Stimulated activated CD8-positive, alpha-beta memory T cell treated with anti-CD3 and anti-CD28 coated beads, Interleukin-15, amount 100 ng/mL, for 48 hours (primary cell): ENCODE results near the gene CEND1.
A peak's percentile ranks its signal among the peaks of the same experiment; 100 is the strongest.

Experiments used
- DNase-seq, 2 donors: peaks; one replicate each; pipeline ENCODE4 v3.0.0-alpha.2; 2020; ENCODE audit warnings: low read depth in 2 of 2

CEND1 gene

DNA sequence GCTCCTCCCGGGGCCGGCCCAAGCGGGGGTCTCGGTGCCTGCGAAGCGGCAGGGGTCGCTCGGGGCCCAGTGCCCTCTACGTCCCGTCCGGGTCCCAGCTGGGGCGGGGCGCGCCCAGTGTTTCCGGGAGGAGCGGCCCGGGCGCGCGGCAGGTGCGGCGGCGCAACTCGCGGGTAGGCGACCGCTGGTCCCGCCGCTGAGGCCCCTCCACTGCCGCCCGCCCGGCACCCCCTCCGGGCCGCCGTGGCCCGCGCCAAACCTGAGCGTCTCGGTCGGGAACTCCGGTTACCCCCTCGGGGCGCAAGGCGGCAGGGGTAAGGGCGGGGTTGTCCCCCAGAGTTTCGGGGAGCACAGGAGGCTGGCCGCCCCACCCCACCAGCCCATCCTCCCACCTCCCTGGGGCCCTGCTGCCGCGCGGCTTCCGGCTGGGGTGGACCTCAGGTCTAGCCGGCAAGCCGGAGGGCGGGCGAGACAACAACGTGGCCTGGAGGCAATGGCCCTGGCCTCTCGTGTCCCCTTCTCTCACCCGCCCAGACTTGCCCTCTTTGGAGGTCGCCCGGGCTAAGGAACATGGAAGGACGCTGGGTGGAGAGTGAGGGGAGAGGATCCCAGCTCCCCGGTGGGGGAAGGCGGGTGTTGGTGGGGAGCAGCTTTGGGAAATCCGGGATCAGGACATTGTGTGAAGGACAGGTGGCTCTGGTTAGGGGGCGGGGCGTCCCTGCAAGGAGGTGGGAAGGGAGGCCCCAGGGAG, 37.4 kb upstream of the CEND1 start:
- DNase-seq: no peak

DNA sequence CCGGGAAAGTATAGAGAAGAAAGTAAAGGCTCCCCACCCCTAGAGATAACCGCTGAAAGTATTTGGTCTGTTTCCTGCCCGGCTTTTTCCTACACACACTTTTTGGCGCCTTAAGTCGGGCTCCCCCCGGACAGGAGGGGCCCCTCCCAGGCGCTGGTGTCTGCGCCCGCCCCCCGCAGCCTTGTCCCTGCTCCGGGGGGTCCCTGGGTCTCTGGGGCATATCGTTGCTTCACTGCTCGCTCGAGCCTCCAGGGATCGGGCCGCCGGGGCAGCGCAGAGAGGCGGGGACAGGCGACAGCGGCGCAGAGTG, 36.9 kb upstream of the CEND1 start:
- DNase-seq: no peak

- DNase-seq: no peak
Measured at GRCh38 chr11:826227-826621, 36.3 kb upstream of the CEND1 start.

DNA sequence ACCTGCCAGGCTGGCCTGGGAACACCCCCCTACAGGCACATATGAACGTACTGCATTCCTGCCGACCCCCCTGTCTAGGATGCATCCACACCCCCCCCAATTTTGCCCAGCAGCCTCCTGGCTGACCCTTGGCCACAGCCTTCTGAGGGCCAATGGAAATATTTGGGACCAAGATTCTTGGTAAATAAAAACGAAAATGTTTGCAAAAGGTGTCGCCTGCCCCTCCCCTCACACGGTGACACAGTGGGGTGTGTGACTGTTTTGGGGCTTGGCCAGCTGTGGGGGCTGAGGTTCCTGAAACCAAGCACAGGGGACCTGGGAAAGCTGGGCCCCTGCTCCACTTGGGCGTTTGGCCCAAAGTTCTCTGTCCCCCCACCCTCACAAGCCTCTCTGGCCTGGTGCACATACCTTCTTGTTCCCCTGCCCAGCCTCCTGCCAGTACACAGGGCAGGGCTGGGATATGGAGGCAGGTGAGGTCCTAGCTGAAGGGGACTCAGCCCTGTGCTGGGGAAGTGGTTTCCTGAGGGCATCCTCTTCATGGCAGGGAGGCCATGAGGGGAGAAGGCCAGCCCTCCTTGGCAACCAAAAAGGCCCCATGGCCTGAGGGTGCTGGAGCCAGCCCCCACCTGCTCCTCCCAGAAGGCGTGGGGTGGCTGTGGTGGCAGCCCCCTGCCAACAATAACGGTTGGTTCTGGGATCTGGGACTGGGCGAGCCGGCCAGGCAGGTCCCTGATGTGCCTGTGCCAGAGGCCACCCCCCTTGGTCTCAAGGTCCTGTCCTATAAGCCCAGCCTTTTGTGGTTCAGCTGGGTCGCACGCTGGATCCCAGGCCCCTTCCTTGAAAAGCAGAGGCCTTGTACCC, 35.7 kb upstream of the CEND1 start:
- no peak for DNase-seq

DNA sequence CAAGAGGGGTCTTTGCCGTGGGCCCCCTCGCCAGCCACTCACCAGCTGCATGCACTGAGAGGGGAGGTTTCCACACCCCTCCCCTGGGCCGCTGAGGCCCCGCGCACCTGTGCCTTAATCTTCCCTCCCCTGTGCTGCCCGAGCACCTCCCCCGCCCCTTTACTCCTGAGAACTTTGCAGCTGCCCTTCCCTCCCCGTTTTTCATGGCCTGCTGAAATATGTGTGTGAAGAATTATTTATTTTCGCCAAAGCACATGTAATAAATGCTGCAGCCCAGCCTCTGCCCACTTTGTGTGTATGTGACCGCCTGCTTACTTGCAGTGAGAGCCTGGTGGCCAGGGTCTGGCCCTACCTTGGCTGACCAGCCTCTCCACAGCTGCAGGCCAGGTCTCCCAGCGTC, 35.1 kb upstream of the CEND1 start:
- no peak for DNase-seq

DNA sequence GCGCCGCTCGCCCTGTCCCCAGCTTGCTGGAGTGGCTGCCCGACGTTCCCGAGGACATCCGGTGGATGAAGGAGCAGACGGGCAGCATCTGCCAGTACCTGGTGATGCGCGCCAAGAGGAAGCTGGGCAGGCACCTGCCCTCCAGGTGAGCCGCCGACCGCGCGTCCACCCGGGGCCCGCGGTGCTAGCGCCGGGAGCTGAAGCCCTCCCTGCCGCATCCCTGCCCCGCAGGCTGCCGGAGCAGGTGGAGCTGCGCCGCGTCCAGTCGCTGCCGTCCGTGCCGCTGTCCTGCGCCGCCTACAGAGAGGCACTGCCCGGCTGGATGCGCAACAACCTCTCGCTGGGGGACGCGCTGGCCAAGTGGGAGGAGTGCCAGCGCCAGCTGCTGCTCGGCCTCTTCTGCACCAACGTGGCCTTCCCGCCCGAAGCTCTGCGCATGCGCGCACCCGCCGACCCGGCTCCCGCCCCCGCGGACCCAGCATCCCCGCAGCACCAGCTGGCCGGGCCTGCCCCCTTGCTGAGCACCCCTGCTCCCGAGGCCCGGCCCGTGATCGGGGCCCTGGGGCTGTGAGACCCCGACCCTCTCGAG, 34.5 kb upstream of the CEND1 start:
- no peak for DNase-seq

DNA sequence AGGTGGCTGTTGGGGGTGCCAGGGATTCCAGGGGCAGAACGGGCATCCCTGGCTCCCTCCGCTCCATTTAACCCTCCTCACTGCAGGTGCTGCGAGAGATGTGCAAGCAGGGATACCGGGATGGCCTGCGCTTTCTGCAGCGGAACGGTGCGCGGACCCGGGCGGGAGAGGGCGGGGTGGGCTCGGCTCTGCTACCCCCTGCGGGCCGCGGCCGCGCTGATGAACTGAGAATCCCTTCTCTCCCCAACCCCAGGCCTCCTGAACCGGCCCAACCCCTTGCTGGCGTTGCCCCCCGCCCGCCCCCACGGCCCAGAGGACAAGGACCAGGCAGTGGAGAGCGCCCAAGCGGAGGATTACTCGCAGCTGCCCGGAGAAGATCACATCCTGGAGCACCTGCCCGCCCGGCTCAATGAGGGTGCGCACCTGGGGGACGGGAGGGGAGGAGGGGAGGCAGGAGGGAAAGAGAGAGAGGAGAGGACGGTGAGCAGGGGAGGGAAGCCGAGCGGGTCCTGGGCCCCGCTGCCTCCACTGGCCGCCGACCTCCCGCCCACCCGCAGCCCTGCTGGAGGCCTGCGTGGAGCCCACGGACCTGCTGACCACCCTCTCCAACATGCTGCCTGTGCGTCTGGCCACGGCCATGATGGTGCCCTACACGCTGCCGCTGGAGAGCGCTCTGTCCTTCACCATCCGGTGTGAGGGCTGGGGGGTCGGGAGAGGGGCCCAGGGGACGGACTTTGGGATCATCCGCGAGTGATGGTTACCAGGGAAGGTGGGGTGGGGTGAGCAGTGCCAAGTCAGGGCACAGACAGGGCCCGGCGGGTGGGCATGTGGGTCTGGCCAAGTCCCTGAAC, 33.8 kb upstream of the CEND1 start:
- no peak for DNase-seq

- no peak for DNase-seq
Measured at GRCh38 chr11:821512-822371, 31.9 kb upstream of the CEND1 start.

- no peak for DNase-seq
Measured at GRCh38 chr11:820655-821511, 31.0 kb upstream of the CEND1 start.

- DNase-seq: peak; percentile 88 to 91
Measured at GRCh38 chr11:819943-820649, 30.2 kb upstream of the CEND1 start.

DNA sequence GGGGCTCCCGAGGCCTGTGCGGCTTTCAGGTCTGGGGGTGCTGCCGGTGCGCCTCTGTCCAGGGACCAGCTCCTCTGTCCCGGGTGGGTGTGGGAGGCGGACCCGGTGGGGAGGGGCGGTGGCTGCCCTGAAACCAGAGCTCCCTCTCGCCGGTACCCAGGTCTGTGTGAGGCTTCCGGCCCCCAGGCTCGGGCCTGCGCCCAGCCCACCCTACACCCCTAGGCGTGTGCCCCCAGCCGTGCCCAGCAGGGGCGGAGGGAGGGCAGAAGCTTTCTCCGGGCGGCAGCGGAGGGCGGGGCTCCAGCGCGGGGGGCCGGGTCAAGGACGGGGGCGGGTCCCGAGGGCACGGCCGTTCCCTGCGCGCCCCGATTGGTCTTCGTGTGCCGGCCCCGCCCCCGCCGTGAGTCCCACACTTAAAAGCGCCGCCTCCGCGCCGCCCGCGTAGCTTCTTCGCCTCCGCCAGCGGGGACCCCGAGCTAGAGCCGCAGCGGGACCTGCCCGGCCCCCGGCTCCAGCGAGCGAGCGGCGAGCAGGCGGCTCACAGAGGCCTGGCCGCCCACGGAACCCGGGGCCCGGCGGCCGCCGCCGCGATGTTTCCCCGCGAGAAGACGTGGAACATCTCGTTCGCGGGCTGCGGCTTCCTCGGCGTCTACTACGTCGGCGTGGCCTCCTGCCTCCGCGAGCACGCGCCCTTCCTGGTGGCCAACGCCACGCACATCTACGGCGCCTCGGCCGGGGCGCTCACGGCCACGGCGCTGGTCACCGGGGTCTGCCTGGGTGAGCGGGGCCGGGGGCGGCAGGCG, 29.4 kb upstream of the CEND1 start:
- peak; percentile 84 to 87 for DNase-seq

DNA sequence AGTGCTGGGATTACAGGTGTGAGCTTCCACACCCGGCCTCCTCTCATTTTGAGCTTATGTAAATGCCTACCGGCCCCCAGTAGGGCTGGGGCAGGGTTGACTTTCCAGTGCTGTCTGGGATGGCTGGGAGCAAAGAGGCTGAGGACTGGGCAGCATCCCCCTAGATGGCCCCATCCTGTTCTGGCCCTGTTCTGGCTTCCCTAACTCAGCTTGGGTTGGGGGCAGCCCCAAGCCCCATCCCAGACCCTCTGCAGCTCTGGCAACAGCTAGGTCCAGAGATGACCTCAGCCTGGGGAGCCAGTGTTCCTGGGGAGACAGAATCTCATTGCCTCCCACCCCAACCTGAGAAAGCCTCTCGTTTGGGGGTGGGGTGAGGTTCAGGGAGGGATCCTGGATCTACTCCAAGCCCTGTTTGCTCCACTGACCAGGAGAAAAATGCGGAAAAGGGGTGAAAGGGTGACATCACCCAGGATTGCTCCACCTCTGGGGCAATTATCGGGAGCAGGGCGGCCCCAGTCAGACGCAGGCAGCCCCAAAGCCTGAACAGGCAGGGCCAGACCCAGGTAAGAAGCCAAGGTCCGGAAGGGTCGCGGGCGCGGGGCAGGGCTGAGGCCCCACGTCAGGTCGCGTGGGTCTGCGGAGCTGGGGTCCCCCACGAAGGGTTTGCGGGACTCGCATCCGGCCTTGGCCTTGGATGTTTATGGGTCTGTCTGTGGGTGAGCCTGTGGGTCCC, 28.7 kb upstream of the CEND1 start, which contains the start of gene PNPLA2:
PNPLA2 (plus strand) TSS at position 519 of the 733 bp plus-strand sequence. CDS start 805 bp downstream, outside the sequence.
- no peak for DNase-seq

- no peak for DNase-seq
Measured at GRCh38 chr11:816433-816779, 26.5 kb upstream of the CEND1 start.

DNA sequence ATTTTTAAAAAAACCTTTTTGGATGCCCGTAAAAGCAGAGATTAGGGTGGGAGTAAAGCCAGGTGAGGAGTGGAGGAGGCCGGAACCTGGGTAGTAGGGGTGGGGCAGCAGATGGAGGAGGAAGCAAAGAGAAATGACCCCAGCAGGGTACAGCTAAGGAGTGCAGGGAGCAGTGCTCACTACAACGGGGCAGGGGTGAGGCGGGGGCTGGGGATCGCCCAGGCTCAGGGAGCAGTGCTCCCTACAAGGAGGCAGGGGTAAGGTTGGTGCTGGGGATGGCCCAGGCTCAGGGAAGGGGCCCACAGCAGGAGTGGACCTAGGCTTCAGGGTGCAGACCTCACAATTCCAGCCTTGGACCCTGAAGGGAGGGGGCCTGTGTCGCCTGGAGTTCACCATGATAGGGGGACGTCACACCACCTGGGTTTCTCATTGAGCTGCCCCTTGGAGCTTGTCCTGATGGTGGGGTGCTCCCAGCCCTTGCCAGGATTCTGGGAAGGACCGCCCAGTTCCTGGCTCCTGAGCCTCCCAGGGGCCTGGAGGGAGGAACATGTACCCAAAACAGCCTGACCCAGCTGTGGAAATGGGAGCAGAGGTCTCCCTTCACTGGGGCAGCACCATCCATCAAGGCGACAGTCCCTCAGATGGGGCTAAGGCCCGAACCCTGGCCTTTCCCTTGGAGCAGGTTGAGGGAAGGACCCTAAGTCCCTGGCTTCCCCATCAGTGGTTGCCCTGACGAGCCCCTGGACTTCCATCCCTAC, 26.0 kb upstream of the CEND1 start:
- no peak for DNase-seq

DNA sequence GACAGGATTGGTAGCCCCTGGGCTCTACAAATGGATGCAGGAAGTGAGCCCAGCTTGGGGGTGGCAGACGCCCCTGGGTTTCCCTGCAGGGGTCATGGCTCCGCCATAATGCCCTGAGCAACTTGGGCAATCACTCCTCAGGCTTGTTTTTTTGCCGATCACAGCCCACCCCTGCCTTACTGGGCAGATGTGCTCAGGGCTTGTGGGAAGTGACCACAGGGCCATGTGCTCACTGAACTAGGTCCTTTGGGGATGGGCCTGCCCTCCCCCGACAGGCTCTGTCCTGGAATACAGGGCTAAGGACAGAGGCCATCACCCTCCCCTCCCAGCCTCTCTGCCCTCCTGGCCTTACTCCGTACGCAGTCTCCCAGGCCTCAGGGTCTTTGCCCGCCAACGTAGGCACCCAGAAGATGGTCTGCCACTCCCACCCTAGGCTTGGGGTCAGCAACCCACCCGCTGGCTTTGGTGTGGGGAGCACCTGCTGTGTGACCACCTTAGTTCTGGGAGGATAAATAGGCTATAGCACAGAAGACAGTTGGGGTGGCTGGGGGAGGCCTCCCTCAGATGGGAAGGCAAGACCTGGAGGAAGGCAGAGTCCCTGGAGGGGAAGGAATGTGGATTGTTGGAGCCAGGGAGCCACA, 23.7 kb upstream of the CEND1 start:
- no peak for DNase-seq

DNA sequence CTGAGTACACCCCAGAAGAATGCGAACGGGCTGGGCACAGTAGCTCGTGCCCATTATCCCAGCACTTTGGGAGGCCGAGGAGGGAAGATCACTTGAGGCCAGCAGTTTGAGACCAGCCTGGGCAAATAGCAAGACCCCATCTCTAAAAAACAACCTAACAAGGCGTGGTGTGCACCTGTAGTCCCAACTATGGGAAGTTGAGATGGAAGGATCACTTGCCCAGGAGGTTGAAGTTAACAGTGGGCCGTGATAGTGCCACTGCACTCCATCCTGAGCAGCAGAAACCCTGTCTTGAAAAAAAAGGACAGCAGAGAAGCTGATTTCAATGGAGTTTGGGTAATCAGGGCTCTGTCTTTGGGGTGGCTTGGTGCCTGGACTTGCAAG, 23.2 kb upstream of the CEND1 start:
- no peak for DNase-seq

- DNase-seq: no peak
Measured at GRCh38 chr11:812390-812789, 22.5 kb upstream of the CEND1 start.
